NCI-H146 treated with DMSO at 0.1 percent for 48 hours (cell line): ENCODE data around the gene KDM6A.
"Not testable (repeated sequence)": the region's sequence is repeated elsewhere in the genome, so short reads cannot be mapped to it uniquely, and the experiment has no call there.

Experiments
- DNase-seq: peaks from one replicate; lab custom pipeline; 2025; ENCODE audit not compliant: unreplicated experiment; lab: John Stamatoyannopoulos, UW

Gene KDM6A

GRCh38 chrX:44872821-44873414 lies at the start of gene KDM6A:
KDM6A (plus strand) TSS chrX:44873188; CDS start chrX:44873552, 364 bp downstream.
- peak; percentile 91 for DNase-seq

GRCh38 chrX:44823193-44823592 lies 49.8 kb upstream of the KDM6A start:
- DNase-seq = not testable (repeated sequence)

DNA sequence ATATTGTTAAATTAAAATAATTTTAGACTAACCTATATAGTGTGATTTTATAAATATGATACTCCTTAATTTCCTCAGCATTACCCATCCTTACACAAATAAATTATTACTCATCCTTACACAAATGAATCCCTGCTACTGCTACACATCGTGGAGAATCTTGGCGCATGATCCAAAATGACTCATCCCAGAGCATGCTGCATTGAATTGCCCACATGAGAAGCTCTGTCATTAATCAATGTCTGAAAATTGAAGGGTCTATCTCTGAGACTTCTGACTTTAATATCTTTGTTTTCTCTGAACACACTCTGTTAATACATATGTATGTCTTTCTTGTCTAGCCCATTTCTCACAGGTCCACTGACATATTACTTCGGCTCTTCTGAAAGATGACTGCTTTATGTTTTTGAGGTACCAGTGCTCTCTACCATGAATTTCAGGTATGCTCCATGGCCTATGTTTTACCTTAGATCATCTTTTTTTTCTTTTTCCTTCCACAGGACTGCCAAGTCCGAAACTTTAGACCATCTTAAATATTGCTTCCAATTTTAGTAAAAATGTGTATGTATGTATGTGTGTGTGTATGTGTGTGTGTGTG lies 44.9 kb upstream of the KDM6A start:
- no peak for DNase-seq

GRCh38 chrX:44829832-44830231 lies 43.2 kb upstream of the KDM6A start:
- no peak for DNase-seq

DNA sequence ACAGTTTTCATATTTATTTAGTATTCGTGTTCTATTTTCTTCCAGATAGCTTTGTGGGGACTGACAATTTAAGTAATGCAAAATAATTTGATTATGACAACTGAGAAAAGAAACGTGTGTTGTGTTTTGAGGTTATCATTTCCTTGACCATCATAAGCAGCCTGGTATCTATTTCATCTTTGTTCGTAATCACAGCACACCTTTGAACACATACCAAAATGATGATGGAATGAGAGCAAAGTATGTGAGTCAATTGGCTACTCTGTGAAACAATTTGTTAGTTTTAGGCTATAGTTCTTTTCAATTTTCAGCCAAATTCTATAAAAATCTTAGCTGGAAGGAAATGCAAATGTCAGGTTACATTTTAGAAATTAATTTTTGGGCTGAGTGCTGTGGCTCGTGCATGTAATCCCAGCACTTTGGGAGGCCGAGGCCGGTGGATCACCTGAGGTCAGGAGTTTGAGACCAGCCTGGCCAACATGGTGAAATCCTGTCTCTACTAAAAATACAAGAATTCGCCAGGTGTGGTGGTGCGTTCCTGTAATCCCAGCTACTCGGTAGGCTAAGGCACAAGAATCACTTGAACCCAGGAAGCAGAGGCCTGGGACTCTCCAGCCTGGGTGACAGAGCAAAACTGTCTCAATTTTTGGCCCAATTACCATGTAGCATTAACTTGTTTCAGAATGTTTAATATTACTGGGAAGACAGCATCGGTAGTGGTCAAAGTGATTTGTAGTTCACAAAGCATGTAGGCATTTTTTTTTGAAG lies 30.3 kb upstream of the KDM6A start:
- no peak for DNase-seq

- DNase-seq = no peak
These were observed 29.7 kb upstream of the KDM6A start for GRCh38 chrX:44843318-44843702.

DNA sequence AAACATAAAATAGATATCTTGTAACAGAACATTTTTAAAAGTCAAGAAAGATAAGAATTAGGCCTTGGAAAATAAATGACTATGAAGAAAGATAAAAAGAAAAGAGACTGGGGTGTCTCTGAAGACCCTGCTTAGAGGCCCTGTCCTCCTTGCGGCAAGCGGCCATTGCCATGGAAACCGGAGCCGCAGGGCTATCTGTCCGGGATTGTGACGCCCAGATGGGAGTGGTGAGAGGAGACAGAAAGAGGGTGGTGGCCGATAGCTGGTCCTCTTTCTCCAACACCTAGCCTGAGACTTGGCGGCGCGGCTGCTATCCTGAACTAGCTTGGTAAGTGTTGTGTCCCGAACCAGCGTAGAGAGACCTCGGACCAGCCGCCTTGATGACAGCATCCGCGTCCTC lies 29.2 kb upstream of the KDM6A start, which contains the start of gene DUSP21:
TSS of gene DUSP21 (plus strand) at position 269 of the 400 bp plus-strand sequence. CDS start at position 381, 112 bp downstream.
- no peak for DNase-seq

- DNase-seq = no peak
These were observed 28.8 kb upstream of the KDM6A start for GRCh38 chrX:44844204-44844603.

DNA sequence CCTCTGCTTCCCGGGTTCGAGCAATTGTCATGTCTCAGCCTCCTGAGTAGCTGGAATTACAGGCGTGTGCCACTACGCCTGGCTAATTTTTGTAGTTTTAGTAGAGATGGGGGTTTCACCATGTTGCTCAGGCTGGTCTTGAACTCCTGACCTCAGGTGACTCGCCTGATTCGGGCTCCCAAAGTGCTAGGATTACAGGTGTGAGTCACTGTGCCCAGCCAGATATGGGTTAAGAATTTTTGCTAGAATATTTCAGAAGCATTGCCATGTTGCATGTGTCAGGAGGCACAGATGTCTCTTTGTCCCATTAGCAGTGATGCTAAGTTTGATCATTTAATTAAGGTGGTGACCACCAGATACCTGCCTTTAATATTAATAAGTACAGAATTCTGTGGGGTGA lies 22.1 kb upstream of the KDM6A start:
- not testable (repeated sequence) for DNase-seq

- DNase-seq = no peak
These were observed 1.8 kb upstream of the KDM6A start for GRCh38 chrX:44871114-44871645.

DNA sequence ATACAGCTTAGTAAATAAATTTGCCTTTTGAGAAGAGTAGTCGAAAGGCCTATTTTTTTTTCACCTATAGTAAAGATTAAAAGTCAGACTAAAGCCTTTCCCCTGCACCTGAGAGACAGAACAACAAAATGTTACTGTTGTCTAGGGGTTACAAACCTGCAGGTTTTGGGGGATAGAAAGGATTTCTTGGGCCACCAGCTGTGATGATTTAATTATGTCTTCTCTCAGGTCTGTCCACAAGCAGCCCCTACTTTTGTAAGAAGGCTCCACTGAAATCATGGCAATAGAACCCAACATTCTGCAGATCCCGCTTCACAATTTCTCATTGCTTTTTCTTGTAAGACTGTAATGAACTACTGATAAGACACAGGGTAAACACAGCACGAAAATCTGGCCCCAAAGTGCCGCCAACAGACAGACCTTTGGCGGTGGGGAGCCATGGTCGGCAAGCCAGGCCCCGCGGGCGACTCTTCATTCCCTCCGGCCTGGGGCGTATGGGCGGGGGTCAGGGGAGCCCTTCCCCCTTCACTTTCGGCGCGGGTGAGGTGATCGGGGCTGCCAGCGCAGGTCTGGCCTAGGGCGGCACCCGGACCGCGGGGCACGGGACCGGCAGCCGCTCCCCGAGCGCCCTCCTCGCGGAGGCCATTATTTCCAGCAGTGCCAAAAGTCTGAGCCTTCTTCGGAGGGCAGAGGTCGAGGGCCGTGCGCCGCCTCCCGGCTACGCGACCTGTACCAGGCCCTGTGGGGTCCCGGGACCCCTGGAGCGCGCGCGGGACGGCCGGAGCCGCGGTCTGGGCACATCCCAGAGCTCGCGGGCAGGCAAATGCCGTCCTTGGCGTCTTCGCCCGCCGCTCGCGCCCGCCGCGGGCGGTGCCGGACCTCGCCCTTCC lies 812 bp upstream of the KDM6A start:
- peak; percentile 31 for DNase-seq

DNA sequence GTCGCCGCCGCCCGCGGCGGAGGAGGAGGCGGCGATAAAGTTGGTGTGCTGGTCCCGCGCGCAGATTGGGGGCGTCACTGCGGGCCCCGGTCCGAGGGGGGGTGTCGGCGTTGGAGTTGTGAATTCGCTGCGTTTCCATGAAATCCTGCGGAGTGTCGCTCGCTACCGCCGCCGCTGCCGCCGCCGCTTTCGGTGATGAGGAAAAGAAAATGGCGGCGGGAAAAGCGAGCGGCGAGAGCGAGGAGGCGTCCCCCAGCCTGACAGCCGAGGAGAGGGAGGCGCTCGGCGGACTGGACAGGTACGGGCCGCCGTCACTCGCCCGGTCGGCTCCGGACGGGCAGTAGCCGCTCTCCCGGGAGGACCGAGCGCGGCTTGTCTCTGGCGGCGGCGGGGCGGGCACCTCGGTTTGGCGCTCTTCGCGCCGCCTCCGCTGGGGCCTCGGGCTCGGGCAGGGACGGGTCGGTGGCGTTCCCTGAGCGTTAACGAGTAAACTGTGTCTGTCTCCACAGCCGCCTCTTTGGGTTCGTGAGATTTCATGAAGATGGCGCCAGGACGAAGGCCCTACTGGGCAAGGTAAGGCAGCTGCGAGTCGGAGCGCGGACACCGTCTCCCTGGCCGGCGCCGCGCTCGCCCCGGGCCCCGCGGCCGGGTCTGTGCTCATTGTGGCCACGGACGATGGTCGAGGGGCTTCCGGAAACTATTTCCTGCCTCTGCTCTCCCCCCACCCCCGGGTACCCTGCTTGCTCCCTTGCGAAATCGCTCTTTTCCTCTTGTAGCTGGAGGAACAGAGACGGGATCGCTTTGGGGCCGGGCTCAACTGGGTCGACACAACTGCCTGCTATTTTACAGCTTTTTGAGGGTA lies 658 bp downstream of the KDM6A start:
- DNase-seq = peak; percentile 2

GRCh38 chrX:44874420-44875184 lies 1.6 kb downstream of the KDM6A start:
- DNase-seq = no peak

DNA sequence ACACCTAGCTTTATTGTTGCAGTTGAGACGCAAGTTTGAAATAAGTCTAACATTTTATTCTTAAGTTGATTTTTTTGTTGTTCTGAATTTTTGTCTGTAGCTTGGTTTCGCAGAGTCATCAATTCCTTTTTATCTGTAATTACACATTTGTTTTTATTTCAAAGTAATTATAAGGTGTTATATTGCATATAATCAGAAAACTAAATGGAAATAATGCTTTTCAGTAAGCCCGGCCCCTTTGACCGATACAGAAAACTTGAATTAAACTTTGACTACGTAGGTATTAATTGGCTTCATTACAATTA lies 2.1 kb downstream of the KDM6A start:
- no peak for DNase-seq

GRCh38 chrX:44876086-44876485 lies 3.1 kb downstream of the KDM6A start:
- DNase-seq = no peak

GRCh38 chrX:44876767-44877166 lies 3.8 kb downstream of the KDM6A start:
- no peak for DNase-seq

GRCh38 chrX:44878780-44879179 lies 5.8 kb downstream of the KDM6A start:
- DNase-seq = no peak

GRCh38 chrX:44881549-44881948 lies 8.6 kb downstream of the KDM6A start:
- no peak for DNase-seq

DNA sequence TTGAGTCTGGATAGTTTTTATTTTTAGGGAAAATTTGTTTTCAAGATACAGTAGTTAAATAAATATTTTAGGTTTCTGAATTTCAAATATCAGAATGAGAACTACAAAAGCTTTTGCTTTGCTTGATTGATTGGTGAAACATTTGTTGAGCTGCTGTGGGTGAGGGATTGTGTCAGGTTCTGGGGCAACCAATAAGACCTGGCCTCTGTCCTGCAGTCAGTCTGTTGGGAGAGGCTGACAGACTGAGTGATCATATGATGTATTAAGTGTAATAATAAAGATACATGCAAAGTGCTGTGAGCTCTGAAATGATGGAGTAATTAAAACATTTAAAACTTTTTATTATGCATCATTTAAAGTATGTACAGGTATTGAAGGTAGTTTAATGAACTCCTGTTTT lies 9.6 kb downstream of the KDM6A start:
- DNase-seq = no peak
